ENCODE measurements around the gene LVRN. TPM values are rescaled to one million over a fixed set of nuclear protein-coding genes. Genes with fewer than 3 reads are reported as not detected.

The LVRN gene
- total RNA-seq, 1 experiment from 2014 or later: 0.09 TPM

- Histone ChIP-seq H2BK12ac (ENCODE audit: insufficient read length, low read depth, low read length) (no peak overlapping the region), H3K4me2 (ENCODE audit: insufficient read depth, insufficient read length, low read length) (no peak overlapping the region), H2AK5ac (ENCODE audit: insufficient read length, low read length) (no peak overlapping the region), H3K23ac (ENCODE audit: insufficient read length, low read depth, low read length) (no peak overlapping the region), H2BK15ac (ENCODE audit: low read depth, low read length) (no peak overlapping the region), H4K5ac (ENCODE audit: insufficient read length, low read depth, low read length) (no peak overlapping the region), H3K4ac (ENCODE audit: low read depth, low read length) (no peak overlapping the region), H3K4me1 (ENCODE audit: insufficient read depth, low read length) (no peaks in the 10 kb centered on the region; the same call in 1 of the 2 replicates), H3K18ac (ENCODE audit: insufficient read length, low read depth, low read length) (no peak overlapping the region), H3K14ac (ENCODE audit: insufficient read depth, low read length) (no peak overlapping the region), H4K20me1 (ENCODE audit: control insufficient read depth, insufficient read depth, insufficient read length) (no peaks in the 10 kb centered on the region), H2BK120ac (ENCODE audit: low read depth, low read length, poor library complexity, severe bottlenecking) (no peak overlapping the region), H3K9ac (ENCODE audit: extremely low read depth, insufficient read length, low read length) (no peak overlapping the region), H3T11ph (ENCODE audit: low read length) (no peak overlapping the region), H3K27me3 (ENCODE audit: insufficient read depth, low read length) (no peaks in the 10 kb centered on the region), H4K8ac (replicated peaks; ENCODE audit: insufficient read length, low read depth, low read length) (no peak overlapping the region), H2BK20ac (ENCODE audit: low read depth, low read length, poor library complexity, severe bottlenecking) (no peak overlapping the region), H2AFZ (ENCODE audit: low read length) (no peak overlapping the region), H2BK5ac (ENCODE audit: insufficient read length, low read length) (no peak overlapping the region), H3K23me2 (ENCODE audit: insufficient read length, low read depth, low read length, poor library complexity, severe bottlenecking) (no peaks in the 10 kb centered on the region), H3K27ac (ENCODE audit: insufficient read length, low read depth, low read length) (no peak overlapping the region), H3K9me3 (ENCODE audit: control insufficient read depth, low read depth, low read length) (no peaks in the 10 kb centered on the region), H3K79me1 (ENCODE audit: insufficient read depth, low read depth, low read length, poor library complexity, severe bottlenecking) (no peaks in the 10 kb centered on the region), H3K56ac (ENCODE audit: insufficient read length, low read depth, low read length) (no peak overlapping the region), H4K91ac (ENCODE audit: insufficient read length, low read depth, low read length) (no peak overlapping the region), H3K79me2 (ENCODE audit: insufficient read depth, low read length) (no peaks in the 10 kb centered on the region)
- Mint-ChIP-seq H3K36me3 (ENCODE audit: insufficient read depth in 1 of 3, low read depth in 3 of 3) (peaks cover 0 to 5% (median 0%) of the 10 kb centered on the region in 3 experiments; a peak in 3 of 7 replicates), H3K4me1 (peaks cover 15 to 22% of the 10 kb centered on the region in 2 experiments), H3K9me3 (peaks cover 4 to 8% of the 10 kb centered on the region in 2 experiments; a peak in 4 of 5 replicates), H3K27me3 (ENCODE audit: low read depth) (no peaks in the 10 kb centered on the region), H3K27ac (peak overlapping the region in 1 of 3 experiments; percentile 4; a peak in 1 of 7 replicates), H3K4me3 (no peak overlapping the region; a peak in 1 of 5 replicates)
- no peak for DNase-seq
- TF ChIP-seq CTCF (conservative IDR thresholded peaks at IDR 0.05): no peak
- WGBS (ENCODE audit: extremely low coverage, insufficient read length, low lambda C conversion rate): no CpG with 5 or more reads among the region's 4 CpGs
Observed at GRCh38 chr5:115939059-115939458, 23.2 kb upstream of the LVRN start.

Data from H9 (cell line).